Measurements from ENCODE around the gene FSD2. TPM values are rescaled to one million over a fixed set of nuclear protein-coding genes. Genes with fewer than 3 reads are reported as not detected.
A peak's percentile ranks its signal among the peaks of the same experiment; 100 is the strongest.

Gene FSD2
- total and polyA plus RNA-seq, 10 donors, result 0.02 to 0.03 (median 0.02) TPM; not detected in 7

GRCh38 chr15:82849556-82850512 is 44.0 kb upstream of the FSD2 start:
- intact Hi-C loops (cut with DNase I; ENCODE audit: low total_unique reads), result loop anchor here (5.0 kb wide), 1 partner anchor 137 kb away; the partner anchor contains the start of gene RAMAC
- no peaks in the 10 kb centered on the region for H3K27me3 ChIP-seq (replicated peaks in 1 of 7)
- peaks cover 4 to 45% (median 21%) of the 10 kb centered on the region in 6 donors for H3K4me1 ChIP-seq
- peak; percentile 85 for DNase-seq
- H3K36me3 ChIP-seq, result no peaks in the 10 kb centered on the region
- H3K4me3 ChIP-seq, result peak overlapping the region in 1 of 8 donors; percentile 1
- peak overlapping the region in 7 of 8 donors; percentile 13 to 72 (median 63) for H3K27ac ChIP-seq
- no peaks in the 10 kb centered on the region for H3K9me3 ChIP-seq
- 19 to 27% (median 23%) methylated on average over 20 to 23 of the region's 23 CpGs for WGBS, 5 donors
- TF ChIP-seq POLR2AphosphoS5 (IDR thresholded peaks at IDR 0.05), result peak in 2 of 3 donors; percentile 65 to 69
- TF ChIP-seq CTCF (IDR thresholded peaks at IDR 0.05 in 8 of 11, conservative IDR thresholded peaks at IDR 0.05 in 3 of 11), result peak in 9 of 11 experiments; percentile 43 to 80 (median 69)
- no peak for TF ChIP-seq POLR2A (IDR thresholded peaks at IDR 0.05)

GRCh38 chr15:82848241-82848993 is 42.5 kb upstream of the FSD2 start:
- Histone ChIP-seq H3K36me3 (no peaks in the 10 kb centered on the region), H3K4me1 (peaks cover 4 to 59% (median 23%) of the 10 kb centered on the region in 6 donors), H3K27me3 (replicated peaks in 1 of 7) (no peaks in the 10 kb centered on the region), H3K27ac (no peak overlapping the region), H3K4me3 (no peak overlapping the region), H3K9me3 (no peaks in the 10 kb centered on the region)
- no peak for TF ChIP-seq POLR2A (IDR thresholded peaks at IDR 0.05)
- TF ChIP-seq POLR2AphosphoS5 (IDR thresholded peaks at IDR 0.05), result no peak
- no peak for TF ChIP-seq CTCF (IDR thresholded peaks at IDR 0.05 in 8 of 11, conservative IDR thresholded peaks at IDR 0.05 in 3 of 11)
- no peak for DNase-seq
- intact Hi-C loops (cut with DNase I; ENCODE audit: low total_unique reads), result loop anchor here (5.0 kb wide), 1 partner anchor 139 kb away; the partner anchor contains the start of gene RAMAC
- WGBS, 5 donors, result 72 to 88% (median 78%) methylated on average over 8 to 9 of the region's 9 CpGs

- H3K4me3 ChIP-seq, result no peak overlapping the region
- WGBS, 5 donors, result 67 to 88% (median 79%) methylated on average over 4 to 8 of the region's 8 CpGs
- TF ChIP-seq POLR2AphosphoS5 (IDR thresholded peaks at IDR 0.05) (no peak), POLR2A (IDR thresholded peaks at IDR 0.05) (no peak), CTCF (IDR thresholded peaks at IDR 0.05 in 8 of 11, conservative IDR thresholded peaks at IDR 0.05 in 3 of 11) (no peak)
- no peaks in the 10 kb centered on the region for H3K36me3 ChIP-seq
- no peak overlapping the region for H3K27ac ChIP-seq
- intact Hi-C loops (cut with DNase I; ENCODE audit: low total_unique reads), result loop anchor here (5.0 kb wide), 1 partner anchor 140 kb away; the partner anchor contains the start of gene RAMAC
- DNase-seq, result no peak
- H3K27me3 ChIP-seq (replicated peaks in 1 of 7), result no peaks in the 10 kb centered on the region
- H3K4me1 ChIP-seq, result peaks cover 4 to 52% (median 20%) of the 10 kb centered on the region in 6 donors
- H3K9me3 ChIP-seq, result no peaks in the 10 kb centered on the region
Measured at GRCh38 chr15:82847703-82848102, 41.8 kb upstream of the FSD2 start.
